ENCODE measurements around the gene MACF1. TPM values are rescaled to one million over a fixed set of nuclear protein-coding genes. Genes with fewer than 3 reads are reported as not detected.

MACF1 gene
- total RNA-seq, 2 donors from 2014 or later, result 154 to 355 TPM

GRCh38 chr1:39301606-39302005 is 97.1 kb downstream of the MACF1 start:
- no peak for TF ChIP-seq POLR2A (IDR thresholded peaks at IDR 0.05)
- TF ChIP-seq CTCF (IDR thresholded peaks at IDR 0.05), result no peak
- TF ChIP-seq POLR2AphosphoS5 (IDR thresholded peaks at IDR 0.05), result no peak
- no peak for DNase-seq (ENCODE audit: low spot score)
- Histone ChIP-seq H3K4me3 (no peak overlapping the region), H3K36me3 (peaks cover 0 to 2% of the 10 kb centered on the region in 2 donors), H3K4me1 (replicated peaks) (no peaks in the 10 kb centered on the region), H3K27me3 (replicated peaks; ENCODE audit: insufficient read depth) (no peaks in the 10 kb centered on the region), H3K9me3 (no peaks in the 10 kb centered on the region), H3K27ac (no peak overlapping the region)
- intact Hi-C loops (cut with DNase I), result no loop called here
- WGBS, result 93% methylated on average over 5 of the region's 5 CpGs

GRCh38 chr1:39305555-39305954 is 101.1 kb downstream of the MACF1 start:
- no peaks in the 10 kb centered on the region for H3K9me3 ChIP-seq
- DNase-seq (ENCODE audit: low spot score), result no peak
- WGBS, result 54% methylated on average over 2 of the region's 2 CpGs
- no peaks in the 10 kb centered on the region for H3K4me1 ChIP-seq (replicated peaks)
- no peak overlapping the region for H3K27ac ChIP-seq
- no peak overlapping the region for H3K4me3 ChIP-seq
- TF ChIP-seq CTCF (IDR thresholded peaks at IDR 0.05), result no peak
- TF ChIP-seq POLR2AphosphoS5 (IDR thresholded peaks at IDR 0.05), result no peak
- TF ChIP-seq POLR2A (IDR thresholded peaks at IDR 0.05), result no peak
- intact Hi-C loops (cut with DNase I), result no loop called here
- H3K27me3 ChIP-seq (replicated peaks; ENCODE audit: insufficient read depth), result no peaks in the 10 kb centered on the region
- H3K36me3 ChIP-seq, result peaks cover 2 to 4% of the 10 kb centered on the region in 2 donors

GRCh38 chr1:39310015-39310414 is 105.5 kb downstream of the MACF1 start:
- H3K36me3 ChIP-seq, result peaks cover 0 to 4% of the 10 kb centered on the region in 2 donors
- TF ChIP-seq POLR2AphosphoS5 (IDR thresholded peaks at IDR 0.05) (no peak), CTCF (IDR thresholded peaks at IDR 0.05) (no peak), POLR2A (IDR thresholded peaks at IDR 0.05) (no peak)
- no peaks in the 10 kb centered on the region for H3K27me3 ChIP-seq (replicated peaks; ENCODE audit: insufficient read depth)
- WGBS, result 94% methylated on average over 6 of the region's 6 CpGs
- no peak overlapping the region for H3K4me3 ChIP-seq
- intact Hi-C loops (cut with DNase I), result no loop called here
- no peaks in the 10 kb centered on the region for H3K4me1 ChIP-seq (replicated peaks)
- no peak for DNase-seq (ENCODE audit: low spot score)
- no peaks in the 10 kb centered on the region for H3K9me3 ChIP-seq
- H3K27ac ChIP-seq, result no peak overlapping the region

- Histone ChIP-seq H3K4me1 (replicated peaks) (no peaks in the 10 kb centered on the region), H3K36me3 (peaks cover 0 to 4% of the 10 kb centered on the region in 2 donors), H3K9me3 (no peaks in the 10 kb centered on the region), H3K27me3 (replicated peaks; ENCODE audit: insufficient read depth) (no peaks in the 10 kb centered on the region), H3K27ac (no peak overlapping the region), H3K4me3 (no peak overlapping the region)
- DNase-seq (ENCODE audit: low spot score), result no peak
- intact Hi-C loops (cut with DNase I), result no loop called here
- 54% methylated on average over 4 of the region's 4 CpGs for WGBS
- TF ChIP-seq POLR2AphosphoS5 (IDR thresholded peaks at IDR 0.05) (no peak), CTCF (IDR thresholded peaks at IDR 0.05) (no peak), POLR2A (IDR thresholded peaks at IDR 0.05) (no peak)
Observed at GRCh38 chr1:39310691-39311090, 106.2 kb downstream of the MACF1 start.

- Histone ChIP-seq H3K36me3 (peaks cover 0 to 7% of the 10 kb centered on the region in 2 donors), H3K9me3 (no peaks in the 10 kb centered on the region), H3K27ac (no peak overlapping the region), H3K4me3 (no peak overlapping the region), H3K4me1 (replicated peaks) (no peaks in the 10 kb centered on the region), H3K27me3 (replicated peaks; ENCODE audit: insufficient read depth) (no peaks in the 10 kb centered on the region)
- no peak for DNase-seq (ENCODE audit: low spot score)
- TF ChIP-seq CTCF (IDR thresholded peaks at IDR 0.05) (no peak), POLR2AphosphoS5 (IDR thresholded peaks at IDR 0.05) (no peak), POLR2A (IDR thresholded peaks at IDR 0.05) (no peak)
- WGBS, result 88% methylated on average over 8 of the region's 8 CpGs
- intact Hi-C loops (cut with DNase I), result no loop called here
Observed at GRCh38 chr1:39317111-39317510, 112.6 kb downstream of the MACF1 start.

All from prostate gland (tissue), 2 donors.